Measurements from ENCODE around the gene RASA1. TPM values are rescaled to one million over a fixed set of nuclear protein-coding genes. Genes with fewer than 3 reads are reported as not detected.

Gene RASA1
- total RNA-seq, 1 experiment from 2014 or later: 29.6 TPM

DNA sequence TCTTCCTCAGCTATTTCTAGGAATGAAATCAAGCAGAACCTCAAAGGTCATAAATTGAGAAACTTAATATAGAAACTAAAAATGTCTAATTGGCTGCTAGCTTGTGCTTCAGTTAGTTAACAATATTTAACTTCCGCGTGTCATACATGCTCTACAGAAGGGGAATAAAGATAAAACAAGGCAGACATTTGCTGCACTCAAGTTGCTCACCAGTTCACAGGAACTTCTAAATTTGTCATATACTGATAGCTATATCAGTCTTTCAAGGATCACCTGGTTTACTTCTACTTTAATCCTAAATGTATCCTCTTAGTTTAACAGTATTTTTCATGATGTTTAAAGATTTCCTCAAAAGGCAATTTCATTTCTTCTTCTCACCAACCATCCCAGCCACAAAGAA lies 136.7 kb downstream of the RASA1 start:
- no peak overlapping the region for H4K91ac ChIP-seq (ENCODE audit: insufficient read length, low read depth, low read length)
- no peak overlapping the region for H2AFZ ChIP-seq (ENCODE audit: low read length)
- no peak overlapping the region for H3K4me3 Mint-ChIP-seq

More for the DNA sequence above, 136.7 kb downstream of the RASA1 start:
- no peak overlapping the region for H3K56ac ChIP-seq (ENCODE audit: insufficient read length, low read depth, low read length)
- DNase-seq: no peak
- no peak overlapping the region for H3K4me2 ChIP-seq (ENCODE audit: insufficient read depth, insufficient read length, low read length)
- no peaks in the 10 kb centered on the region for H3K23me2 ChIP-seq (ENCODE audit: insufficient read length, low read depth, low read length, poor library complexity, severe bottlenecking)
- H3K14ac ChIP-seq (ENCODE audit: insufficient read depth, low read length): no peak overlapping the region
- H3K79me2 ChIP-seq (ENCODE audit: insufficient read depth, low read length): no peaks in the 10 kb centered on the region
- no peak overlapping the region for H3K4ac ChIP-seq (ENCODE audit: low read depth, low read length)
- no peak overlapping the region for H2AK5ac ChIP-seq (ENCODE audit: insufficient read length, low read length)
- H4K5ac ChIP-seq (ENCODE audit: insufficient read length, low read depth, low read length): no peak overlapping the region
- Mint-ChIP-seq H3K27me3 (ENCODE audit: low read depth) (no peaks in the 10 kb centered on the region), H3K4me1 (no peaks in the 10 kb centered on the region), H3K27ac (no peak overlapping the region), H3K36me3 (ENCODE audit: insufficient read depth in 1 of 3, low read depth in 3 of 3) (peaks cover 58 to 92% (median 82%) of the 10 kb centered on the region in 3 experiments), H3K9me3 (peaks cover 4 to 5% of the 10 kb centered on the region in 2 experiments; a peak in 3 of 5 replicates)
- H3K4me1 ChIP-seq (ENCODE audit: insufficient read depth, low read length): no peaks in the 10 kb centered on the region
- no peak overlapping the region for H2BK15ac ChIP-seq (ENCODE audit: low read depth, low read length)
- no peaks in the 10 kb centered on the region for H4K20me1 ChIP-seq (ENCODE audit: control insufficient read depth, insufficient read depth, insufficient read length)
- no peak overlapping the region for H2BK5ac ChIP-seq (ENCODE audit: insufficient read length, low read length)
- no peaks in the 10 kb centered on the region for H3K79me1 ChIP-seq (ENCODE audit: insufficient read depth, low read depth, low read length, poor library complexity, severe bottlenecking)
- no peak overlapping the region for H3K9ac ChIP-seq (ENCODE audit: extremely low read depth, insufficient read length, low read length)
- H3K27ac ChIP-seq (ENCODE audit: insufficient read length, low read depth, low read length): no peak overlapping the region
- H3K9me3 ChIP-seq (ENCODE audit: control insufficient read depth, low read depth, low read length): no peaks in the 10 kb centered on the region
- no peak overlapping the region for H2BK120ac ChIP-seq (ENCODE audit: low read depth, low read length, poor library complexity, severe bottlenecking)
- TF ChIP-seq, protein P1, sequence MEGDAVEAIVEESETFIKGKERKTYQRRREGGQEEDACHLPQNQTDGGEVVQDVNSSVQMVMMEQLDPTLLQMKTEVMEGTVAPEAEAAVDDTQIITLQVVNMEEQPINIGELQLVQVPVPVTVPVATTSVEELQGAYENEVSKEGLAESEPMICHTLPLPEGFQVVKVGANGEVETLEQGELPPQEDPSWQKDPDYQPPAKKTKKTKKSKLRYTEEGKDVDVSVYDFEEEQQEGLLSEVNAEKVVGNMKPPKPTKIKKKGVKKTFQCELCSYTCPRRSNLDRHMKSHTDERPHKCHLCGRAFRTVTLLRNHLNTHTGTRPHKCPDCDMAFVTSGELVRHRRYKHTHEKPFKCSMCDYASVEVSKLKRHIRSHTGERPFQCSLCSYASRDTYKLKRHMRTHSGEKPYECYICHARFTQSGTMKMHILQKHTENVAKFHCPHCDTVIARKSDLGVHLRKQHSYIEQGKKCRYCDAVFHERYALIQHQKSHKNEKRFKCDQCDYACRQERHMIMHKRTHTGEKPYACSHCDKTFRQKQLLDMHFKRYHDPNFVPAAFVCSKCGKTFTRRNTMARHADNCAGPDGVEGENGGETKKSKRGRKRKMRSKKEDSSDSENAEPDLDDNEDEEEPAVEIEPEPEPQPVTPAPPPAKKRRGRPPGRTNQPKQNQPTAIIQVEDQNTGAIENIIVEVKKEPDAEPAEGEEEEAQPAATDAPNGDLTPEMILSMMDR (conservative IDR thresholded peaks at IDR 0.05): no peak
- H4K8ac ChIP-seq (replicated peaks; ENCODE audit: insufficient read length, low read depth, low read length): no peak overlapping the region
- no peak overlapping the region for H2BK12ac ChIP-seq (ENCODE audit: insufficient read length, low read depth, low read length)
- no peak overlapping the region for H3K18ac ChIP-seq (ENCODE audit: insufficient read length, low read depth, low read length)
- H2BK20ac ChIP-seq (ENCODE audit: low read depth, low read length, poor library complexity, severe bottlenecking): no peak overlapping the region
- WGBS (ENCODE audit: extremely low coverage, insufficient read length, low lambda C conversion rate): no CpG with 5 or more reads among the region's 2 CpGs
- H3K23ac ChIP-seq (ENCODE audit: insufficient read length, low read depth, low read length): no peak overlapping the region
- no peaks in the 10 kb centered on the region for H3K27me3 ChIP-seq (ENCODE audit: insufficient read depth, low read length)
- no peak overlapping the region for H3T11ph ChIP-seq (ENCODE audit: low read length)

Data from H9 (cell line).